NCI-H1694 treated with DMSO at 0.1 percent for 48 hours (cell line): ENCODE measurements around the gene ANXA4.
"Not testable (repeated sequence)": the region's sequence is repeated elsewhere in the genome, so short reads cannot be mapped to it uniquely, and the experiment has no call there.

Source experiments
- DNase-seq: peaks from one replicate; lab custom pipeline; 2025; lab: John Stamatoyannopoulos, UW

Gene ANXA4

DNA sequence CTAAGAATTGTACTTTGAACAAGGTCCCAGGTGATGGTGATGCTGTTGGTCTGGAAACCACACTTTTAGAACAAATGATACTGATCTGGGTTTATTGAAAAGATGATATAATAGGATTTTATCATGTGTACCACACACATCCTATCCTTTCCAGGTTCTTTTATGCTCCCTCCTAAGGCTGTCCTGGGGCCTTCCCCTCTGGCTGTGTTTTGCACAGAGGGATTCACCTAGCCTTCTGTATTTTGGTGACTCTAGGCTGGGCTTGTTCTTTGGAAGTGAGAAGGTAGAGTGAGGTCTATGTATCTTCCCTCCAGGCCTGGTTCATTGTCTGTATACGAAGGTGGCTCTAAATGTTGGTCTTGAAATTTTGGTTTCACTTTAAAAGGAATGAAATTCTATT lies 12.7 kb downstream of the ANXA4 start:
- no peak for DNase-seq

DNA sequence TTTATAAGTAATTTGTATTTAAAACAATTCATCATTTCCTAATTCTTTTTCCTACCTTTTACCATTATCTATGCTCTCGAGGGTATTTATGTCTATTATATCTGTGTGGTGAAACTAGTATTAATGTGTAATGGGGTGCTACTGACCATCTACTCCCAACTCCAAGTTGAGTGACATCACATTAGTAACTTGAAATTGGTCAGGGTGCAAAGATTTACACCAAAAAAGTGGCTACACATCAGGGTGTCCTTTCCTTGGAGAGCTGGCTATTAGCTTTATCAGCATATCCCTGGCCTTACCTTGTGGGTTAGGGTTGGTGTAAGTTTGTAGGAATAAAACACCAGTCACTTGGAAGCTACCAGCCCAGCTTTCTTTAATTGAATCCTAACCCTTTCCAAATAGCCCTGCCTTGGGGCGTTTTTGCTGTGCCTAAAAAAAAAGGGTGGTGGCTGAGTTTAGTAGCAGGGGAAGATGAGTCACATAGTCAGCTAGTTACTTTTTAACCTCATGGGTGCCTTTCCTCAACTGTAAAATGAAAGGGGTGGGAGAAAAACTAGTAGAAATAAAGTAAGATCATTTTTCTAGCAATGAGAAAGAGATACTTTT lies 14.0 kb downstream of the ANXA4 start:
- DNase-seq = no peak

DNA sequence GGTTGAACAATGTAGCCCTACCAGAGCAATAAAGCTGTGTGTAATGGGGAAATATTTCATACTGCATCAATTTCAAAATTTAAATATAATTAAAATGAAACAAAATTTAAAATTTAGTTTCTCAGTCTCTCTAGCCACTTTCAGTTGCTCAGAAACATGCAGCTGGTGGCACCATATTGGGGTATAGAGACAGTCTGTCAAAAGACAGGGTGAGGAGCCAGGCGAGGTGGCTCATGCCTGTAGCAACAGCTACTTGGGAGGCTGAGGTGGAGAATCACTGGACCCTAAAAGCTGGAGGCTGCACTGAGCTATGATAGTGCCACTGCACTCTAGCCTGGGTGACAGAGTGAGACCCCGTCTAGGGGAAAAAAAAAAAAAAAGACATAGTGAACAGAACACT lies 20.1 kb downstream of the ANXA4 start:
- DNase-seq = no peak

DNA sequence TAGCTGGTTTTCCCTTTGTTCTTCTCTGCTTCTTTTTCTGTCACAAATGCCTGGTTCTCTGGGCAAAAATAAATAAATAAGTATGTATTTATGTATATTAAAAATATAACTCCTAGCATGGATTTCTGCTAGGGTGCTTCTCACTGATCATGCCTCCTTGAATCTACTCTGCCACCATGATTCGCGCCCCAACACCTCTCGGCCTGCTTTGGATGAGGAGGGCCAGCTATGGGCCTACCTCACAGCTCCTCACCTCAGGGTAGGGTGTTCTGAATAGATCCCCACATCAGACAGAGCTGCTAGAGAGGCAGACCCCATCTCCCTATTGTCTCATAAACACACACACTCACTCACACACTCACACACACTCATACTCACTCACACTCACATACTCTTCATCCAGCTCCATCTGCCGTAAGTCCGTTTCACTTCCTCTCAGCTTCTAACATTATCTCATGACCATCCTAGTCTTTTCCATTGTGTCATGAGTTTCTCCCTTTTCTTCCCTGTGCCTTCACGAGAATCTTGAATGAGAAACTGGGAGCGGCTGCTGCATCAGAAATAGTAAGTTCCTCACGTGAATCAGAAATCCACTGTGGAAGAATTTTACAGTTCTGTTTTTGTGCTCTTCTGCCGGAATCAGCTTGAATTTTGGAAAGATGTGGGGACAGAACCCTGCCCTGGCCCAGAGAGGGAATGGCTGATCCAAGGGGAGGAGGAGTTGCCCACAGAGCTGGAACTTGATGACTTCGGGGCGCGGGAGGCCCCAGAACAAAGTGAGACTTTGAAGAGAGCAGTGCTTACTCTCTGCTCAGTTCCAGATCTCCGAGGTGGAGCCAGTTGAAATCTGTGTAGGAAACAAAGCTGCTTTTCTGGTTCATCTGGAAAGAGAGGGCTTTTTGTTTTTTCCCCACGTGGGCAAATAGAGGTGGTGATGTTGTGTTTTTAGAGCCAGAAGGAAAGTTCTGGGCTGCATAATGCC lies 20.9 kb downstream of the ANXA4 start:
- no peak for DNase-seq

DNA sequence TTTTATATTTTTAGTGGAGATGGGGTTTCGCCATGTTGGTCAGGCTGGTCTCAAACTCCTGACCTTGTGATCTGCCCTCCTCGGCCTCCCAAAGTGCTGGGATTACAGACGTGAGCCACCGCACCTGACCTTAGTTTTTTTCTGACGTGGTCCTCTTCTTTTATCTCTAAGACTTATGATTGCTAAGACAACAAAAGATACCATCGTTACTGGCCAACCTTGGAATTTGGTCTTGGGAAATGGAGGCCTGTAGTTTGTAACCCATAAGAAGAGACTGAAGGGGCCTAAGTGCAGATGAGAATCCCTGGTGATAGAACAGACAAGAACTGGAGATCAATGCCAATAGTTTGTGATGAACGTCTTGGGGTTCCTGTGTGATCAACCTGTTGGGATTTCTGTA lies 21.9 kb downstream of the ANXA4 start:
- not testable (repeated sequence) for DNase-seq

DNA sequence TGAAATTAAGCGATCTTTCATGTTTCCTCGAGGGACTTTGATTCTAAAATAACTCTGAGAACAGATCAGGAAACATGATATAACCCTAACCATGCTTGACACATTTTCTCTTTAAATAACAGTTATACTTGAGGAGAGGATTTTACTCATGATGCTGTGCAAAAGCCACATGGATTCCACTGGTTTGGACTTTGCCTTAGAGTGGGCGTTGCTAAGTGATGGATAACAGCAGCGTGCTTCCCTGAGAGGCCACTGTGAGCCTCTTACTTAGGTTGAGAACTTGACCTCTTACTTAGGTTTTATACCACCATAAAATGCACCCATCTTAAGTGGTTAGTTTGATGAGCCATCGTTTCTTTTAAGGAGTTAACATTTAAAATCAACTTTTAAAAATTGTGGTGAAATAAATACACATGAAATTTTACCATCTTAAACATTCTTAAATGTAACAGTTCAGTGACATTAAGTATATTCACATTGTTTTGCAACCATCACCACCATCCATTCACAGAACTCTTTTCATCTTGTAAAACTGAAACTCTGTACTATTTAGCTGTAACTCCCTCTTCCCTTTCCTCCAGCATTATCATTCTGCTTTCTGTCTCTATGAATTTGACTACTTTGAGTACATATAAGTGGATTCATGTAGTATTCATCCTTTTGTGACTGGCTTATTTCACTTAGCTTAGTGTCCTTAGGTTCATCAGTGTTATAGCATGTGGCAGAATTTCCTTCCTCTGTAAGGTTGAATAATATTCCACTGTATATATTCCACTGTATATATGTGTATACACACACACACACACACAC lies 22.6 kb downstream of the ANXA4 start:
- DNase-seq = no peak

DNA sequence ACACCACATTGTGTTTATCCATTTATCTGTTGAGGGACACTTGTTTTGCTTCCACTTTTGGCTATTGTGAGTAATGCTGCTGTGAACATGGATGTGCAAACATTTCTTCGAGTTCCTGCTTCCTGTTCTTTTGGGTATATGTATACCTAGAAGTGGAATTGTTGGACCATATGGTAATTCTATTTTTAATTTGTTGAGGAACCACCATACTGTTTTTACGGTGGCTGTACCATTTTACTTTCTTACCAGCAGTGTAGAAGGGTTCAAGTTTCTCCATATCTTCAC lies 23.1 kb downstream of the ANXA4 start:
- DNase-seq = no peak

DNA sequence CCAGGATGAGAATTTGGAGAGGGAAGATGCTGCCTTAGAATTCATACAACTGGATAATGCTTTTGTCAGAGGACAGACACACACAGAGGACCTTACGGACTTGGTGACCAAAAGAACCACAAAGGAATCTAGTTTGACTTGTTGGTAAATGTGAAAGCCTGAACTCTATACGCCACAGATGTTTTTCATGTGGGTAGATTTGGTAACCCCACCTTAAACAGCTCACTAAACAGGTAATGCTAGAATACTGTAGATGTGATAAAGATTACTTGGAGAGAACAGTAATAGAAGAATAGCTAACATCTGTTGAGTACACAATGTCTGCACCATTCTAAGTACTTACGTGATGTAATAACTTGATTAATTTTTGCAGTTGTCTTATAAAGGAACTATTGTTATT lies 24.1 kb downstream of the ANXA4 start:
- no peak for DNase-seq

DNA sequence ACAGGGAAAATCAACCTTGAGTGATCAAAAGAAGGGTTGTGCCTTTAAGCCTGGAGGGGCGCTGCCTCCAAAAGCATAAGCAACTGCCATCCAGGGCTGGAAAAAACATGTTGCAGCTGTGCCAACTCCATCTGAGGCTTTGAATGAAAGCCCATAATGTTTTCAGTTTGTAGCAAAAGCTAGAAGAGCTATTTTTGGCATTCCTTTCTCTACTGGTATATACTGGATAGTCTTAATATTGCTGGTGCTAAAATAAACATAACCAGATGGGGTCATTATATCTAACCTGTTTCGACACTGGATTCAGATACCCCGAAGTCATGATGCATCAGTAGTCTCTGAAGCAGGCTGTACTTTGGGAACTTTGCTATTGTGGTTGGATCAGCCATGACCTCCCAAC lies 25.1 kb downstream of the ANXA4 start:
- peak; percentile 69 for DNase-seq

DNA sequence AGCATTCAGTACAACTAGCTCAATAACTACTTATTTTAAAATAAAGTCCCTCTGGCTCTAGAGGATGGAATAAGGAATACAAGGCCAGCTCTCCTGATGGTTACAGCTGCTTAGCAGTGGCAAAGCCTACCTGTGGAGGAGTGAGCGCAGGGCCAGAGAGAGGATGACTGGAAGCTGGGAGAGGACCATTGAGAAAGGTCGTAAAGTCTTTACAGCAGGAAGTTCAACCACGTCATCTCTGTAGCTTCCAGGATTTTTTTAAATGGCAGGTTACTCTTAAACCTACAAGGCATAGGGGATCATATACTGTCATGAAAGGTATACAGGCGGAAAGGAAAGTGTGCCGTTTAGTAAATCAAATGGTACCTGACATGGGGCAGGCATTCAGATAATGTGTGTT lies 26.3 kb downstream of the ANXA4 start:
- no peak for DNase-seq

DNA sequence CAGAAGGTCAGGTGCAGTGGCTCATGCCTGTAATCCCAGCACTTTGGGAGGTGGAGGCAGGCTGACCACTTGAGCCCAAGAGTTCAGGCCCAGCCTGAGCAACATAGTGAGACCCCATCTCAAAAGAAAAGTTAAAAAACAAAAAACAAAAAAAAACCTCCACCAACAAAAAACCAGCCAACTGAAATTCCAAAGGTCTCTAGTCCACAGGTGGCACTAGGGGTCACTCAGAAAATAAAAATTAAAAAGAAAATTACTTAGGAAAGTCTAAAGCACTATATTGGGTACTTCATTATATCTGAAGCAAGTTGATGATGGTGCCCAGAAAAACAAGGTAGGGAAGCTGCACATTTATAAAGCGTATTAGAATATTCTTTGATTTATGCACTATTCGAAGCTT lies 26.9 kb downstream of the ANXA4 start:
- no peak for DNase-seq

DNA sequence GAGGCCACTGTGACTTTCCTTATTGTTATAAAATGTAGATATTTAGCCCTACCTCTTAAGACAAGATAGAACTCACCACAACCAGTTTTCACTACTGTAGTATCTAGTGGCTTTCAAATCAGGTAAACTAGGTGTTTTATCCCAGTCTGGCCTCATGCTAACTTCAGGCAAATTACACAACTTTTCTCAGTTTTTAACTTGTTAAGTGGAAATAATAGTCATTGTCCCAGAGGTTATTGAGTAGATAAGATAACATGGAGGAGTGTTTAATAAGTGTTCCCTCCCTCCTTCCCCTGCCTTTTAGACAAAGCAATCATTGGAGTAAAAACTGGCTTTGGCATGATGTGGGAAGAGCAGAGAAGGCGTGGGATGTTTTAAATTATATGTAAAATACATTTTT lies 27.3 kb downstream of the ANXA4 start:
- DNase-seq = no peak

DNA sequence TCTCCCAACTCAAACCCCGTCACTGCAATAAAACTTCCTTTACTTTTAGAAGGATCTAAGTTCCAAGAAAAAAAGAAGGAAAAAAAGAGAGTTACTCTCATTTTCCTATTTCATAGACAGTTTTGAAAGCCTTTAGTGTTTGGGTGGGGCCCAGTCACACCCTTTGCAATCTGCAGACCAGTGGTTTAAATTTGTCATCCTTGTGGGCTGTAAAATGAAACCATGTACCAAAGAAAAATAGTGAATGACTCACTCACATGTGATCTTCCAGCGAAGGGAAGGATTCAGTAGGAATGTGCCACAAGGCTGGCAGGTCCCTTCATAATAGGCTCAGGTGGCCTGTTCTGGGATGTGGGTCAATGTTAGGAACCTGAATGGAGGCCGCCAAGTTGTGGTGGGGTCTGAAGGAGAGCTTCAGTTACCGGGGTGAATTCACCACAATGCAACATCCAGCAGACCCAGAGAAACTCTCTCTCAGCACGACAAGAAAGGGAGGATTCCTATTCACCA lies 28.3 kb downstream of the ANXA4 start:
- no peak for DNase-seq

DNA sequence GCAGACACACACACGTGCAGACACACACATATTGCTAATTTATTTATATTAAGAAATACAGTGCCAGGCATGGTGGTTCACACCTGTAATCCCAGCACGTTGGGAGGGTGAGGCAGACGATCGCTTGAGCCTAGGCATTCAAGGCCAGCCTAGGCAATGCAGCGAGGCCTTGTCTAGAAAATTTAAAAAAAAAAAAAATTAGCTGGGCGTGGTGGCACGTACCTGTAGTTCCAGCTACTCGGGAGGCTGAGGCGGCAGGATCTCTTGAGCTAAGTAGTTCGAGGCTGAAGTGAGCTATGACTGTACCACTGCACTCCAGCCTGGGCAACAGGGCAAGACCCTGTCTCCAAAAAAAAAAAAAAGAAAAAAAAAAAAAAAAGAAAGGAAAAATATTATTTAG lies 28.8 kb downstream of the ANXA4 start:
- no peak for DNase-seq

DNA sequence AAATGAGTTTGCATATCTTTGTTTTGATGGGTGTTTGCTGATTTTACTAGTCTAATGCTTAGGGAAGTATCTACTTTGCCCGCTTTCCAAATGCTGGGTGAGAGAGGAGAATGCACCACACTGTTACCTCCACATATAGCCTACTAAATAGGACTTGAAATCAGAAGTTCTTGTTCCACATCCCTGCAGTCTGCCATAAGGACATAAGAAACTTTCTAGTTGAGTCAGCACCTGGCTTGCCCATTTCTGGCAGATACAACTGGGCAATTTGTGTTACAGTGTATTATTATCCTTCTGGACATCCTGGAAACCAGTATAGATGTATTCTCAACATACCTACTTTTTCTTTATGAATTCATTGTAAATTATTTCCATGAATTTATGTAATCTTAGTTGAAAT lies 29.5 kb downstream of the ANXA4 start:
- no peak for DNase-seq

DNA sequence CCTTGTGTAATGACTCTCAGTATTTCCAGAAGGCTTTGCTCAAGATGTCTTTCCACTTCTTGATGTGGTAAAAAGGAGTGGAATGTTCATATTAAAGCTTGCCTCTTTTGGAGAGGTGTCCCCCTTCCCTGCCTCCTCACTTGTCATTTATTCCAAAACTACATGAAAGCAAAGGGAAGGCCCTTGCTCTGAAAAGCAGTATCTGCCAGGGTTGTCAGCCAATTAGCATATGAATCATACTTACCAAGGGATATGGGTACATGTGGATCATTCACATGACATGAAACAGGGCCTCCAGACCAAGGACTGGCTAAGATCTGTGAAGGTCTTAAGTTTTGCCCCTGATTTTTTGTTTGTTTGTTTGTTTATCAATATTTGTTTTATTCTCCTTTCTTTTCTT lies 31.3 kb downstream of the ANXA4 start:
- DNase-seq = no peak

DNA sequence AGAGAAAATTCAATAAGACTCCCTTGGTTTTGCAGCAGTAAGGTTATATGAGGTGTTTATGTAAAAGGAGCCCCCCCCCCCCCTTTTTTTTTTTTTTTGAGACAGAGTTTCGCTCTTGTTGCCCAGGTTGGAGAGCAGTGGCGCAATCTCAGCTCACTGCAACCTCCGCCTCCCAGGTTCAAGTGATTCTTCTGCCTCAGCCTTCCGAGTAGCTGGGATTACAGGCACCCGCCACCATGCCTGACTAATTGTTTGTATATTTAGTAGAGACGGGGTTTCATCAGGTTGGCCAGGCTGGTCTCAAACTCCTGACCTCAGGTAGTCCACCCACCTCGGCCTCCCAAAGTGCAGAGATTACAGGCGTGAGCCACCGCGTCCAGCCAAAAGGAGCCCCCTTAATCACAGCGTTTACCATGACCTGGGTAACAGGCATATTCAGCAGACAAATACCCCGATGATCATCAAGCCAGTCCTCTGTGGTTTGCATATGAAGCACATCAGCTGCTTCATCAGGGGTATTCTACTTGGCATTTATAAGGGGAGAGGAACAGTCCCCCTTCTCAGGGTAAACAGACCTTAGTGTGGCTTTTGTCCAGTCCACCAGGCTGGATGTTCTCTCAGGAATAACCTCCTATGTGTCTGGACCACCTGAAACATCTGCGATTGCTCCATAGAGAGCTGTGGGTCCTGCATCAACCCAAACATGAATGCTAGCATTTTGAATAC lies 32.5 kb downstream of the ANXA4 start:
- not testable (repeated sequence) for DNase-seq

DNA sequence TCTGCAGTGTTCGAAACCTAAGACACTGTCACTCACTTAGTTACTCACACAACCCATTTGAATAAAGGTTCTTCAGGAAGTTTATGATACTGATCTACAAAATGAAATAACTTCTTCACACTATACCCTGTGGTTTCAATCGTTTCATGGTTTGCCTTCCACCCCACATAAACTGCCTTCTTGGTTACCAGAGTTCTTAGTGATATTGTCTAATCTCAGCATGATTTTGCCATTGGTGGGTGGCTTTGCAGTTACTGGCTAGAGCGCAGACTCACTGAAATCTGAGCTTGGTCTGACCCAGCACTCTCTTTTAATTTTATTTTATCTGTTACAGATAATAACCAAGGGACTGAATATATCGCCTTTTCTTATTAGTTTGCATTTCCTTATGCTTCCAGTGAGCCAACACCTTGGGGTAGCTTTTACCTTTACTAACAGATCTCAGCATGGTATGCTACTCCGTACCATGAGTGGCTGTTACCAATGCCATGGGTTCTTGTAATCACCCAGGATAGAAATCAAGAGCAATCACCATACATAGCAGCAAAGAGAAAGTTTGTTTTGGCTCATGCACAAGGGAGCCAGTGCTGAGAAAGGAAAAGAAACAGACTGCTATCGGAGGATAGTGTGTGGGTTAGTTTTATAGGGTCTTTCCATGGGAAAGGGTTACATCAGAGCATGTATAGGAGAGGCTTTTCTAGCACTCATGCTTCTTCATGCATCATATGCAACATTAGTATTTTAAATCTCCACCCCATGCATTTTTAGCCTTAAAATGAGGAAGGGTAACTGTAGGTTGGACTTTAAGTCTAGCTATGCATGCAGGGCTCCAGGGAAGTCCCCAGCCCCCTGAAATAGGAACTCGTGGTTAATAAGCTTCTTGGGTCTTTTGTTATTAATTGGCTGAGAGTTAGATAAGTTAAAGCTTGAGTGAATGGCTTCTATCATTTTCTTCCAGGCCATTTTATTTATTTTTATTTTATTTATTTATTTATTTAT lies 33.3 kb downstream of the ANXA4 start:
- DNase-seq = no peak

DNA sequence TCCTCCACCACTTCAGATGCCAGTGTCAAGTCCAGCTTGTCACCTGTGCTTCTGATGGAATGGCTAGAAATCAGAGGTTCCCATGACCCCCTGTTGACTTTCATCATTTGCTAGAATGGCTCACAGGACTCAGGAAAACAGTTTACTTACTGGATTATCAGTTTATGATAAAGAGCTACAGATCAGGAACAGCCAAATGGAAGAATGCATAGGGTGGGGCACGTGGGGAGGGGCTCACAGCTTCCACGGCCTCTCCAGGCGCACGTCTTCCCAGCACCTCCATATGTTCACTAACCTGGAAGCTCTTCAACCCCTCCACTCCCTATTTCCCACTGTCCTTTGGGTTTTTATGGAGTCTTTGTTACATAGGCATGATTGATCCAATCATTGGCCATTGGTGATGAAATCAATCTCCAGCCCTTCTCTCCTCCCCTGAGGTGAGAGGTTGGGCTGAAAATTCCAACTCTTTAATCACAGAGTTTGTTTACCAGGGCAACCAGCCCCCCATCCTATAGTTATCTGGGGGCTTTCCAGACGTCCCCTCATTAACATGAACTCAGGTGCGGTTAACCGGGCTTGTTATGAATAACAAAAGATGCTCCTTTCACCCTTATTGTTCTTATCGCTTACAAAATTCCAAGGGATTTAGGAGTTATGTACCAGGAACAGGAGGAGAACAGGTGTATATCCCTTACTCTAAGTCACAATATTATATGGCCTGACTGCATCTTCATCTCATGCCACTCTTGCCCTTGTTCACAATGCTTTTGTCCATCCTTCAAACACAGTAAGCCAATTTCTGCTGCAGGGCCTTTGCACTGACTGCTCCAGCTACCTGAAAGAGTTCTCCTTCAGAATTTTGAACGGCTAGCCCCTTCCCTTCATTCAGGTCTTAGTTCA lies 35.2 kb downstream of the ANXA4 start:
- DNase-seq = no peak

DNA sequence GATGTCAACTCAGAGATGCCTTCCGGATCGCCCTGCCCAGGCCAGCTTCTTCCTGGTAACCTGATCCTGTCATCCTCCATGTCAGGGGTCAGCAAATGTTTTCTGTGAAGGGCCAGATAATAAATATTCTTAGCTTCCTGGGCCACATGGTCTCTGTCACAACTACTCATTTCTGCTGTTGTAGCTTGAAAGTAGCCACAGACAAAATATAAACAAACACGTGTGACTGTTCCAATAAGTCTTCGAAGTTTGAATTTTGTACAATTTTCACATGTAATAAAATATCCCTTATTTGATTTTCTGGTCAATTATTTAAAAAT lies 35.8 kb downstream of the ANXA4 start:
- no peak for DNase-seq
